22Rv1 (cell line): ENCODE data around the gene KREMEN2.

Source experiments
- H3K27ac ChIP-seq: fragments of 450-650 bp; 2 replicates; pipeline ENCODE4 v1.5.1; 2017
- ZFX ChIP-seq: fragments of 450-650 bp; IDR thresholded peaks from 2 replicates; pipeline ENCODE4 v1.6.1; 2017; ENCODE audit warnings: antibody characterized with exemption, borderline replicate concordance
- TF ChIP-seq, protein P1 (sequence below): fragments of 450-650 bp; IDR thresholded peaks from 2 replicates; pipeline ENCODE4 v1.5.1; 2017; ENCODE audit warnings: mild to moderate bottlenecking

KREMEN2 gene

DNA sequence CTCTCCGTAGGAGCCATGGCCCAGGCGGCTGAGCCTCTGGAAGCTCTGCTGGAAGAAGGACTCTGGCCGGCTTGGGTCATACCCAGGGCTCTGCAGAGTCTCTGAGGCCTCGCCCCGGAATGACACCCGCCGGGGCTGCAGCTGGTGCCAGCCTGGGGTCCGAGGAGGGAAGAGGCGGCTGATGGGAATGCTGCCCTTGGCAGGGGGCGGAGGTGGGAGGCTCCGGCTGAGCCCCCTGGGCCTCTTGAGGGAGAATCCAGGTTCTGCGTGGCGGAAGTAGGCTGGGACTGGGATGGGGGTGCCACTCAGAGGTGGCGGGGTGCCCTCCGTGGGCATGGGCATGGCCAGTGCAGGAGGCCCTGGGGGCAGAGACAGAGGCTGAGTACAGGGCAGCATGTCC is 12.6 kb downstream of the KREMEN2 start:
- peak overlapping the region; percentile 99 for H3K27ac ChIP-seq
- TF ChIP-seq, protein P1, sequence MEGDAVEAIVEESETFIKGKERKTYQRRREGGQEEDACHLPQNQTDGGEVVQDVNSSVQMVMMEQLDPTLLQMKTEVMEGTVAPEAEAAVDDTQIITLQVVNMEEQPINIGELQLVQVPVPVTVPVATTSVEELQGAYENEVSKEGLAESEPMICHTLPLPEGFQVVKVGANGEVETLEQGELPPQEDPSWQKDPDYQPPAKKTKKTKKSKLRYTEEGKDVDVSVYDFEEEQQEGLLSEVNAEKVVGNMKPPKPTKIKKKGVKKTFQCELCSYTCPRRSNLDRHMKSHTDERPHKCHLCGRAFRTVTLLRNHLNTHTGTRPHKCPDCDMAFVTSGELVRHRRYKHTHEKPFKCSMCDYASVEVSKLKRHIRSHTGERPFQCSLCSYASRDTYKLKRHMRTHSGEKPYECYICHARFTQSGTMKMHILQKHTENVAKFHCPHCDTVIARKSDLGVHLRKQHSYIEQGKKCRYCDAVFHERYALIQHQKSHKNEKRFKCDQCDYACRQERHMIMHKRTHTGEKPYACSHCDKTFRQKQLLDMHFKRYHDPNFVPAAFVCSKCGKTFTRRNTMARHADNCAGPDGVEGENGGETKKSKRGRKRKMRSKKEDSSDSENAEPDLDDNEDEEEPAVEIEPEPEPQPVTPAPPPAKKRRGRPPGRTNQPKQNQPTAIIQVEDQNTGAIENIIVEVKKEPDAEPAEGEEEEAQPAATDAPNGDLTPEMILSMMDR, result no peak
- TF ChIP-seq ZFX, result no peak

DNA sequence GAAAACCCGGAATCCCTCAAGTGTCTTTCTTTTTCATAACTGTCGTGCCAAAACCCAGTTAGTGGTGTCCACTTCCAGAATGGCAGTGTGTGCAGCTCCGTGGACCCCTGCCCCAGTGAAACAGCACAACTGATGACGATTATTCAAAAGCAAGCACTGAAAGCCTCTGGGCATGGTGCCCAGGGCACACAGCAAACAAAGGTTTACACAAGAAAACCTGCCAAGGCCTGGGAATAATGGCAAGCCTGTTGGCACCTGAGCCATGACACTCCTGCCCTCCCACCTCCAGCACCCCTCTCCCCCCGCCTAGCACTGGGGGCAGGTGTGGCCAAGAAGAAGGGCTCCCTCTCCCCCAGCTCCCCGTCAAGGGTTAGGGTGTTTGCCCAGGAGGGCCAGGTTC is 13.4 kb downstream of the KREMEN2 start:
- TF ChIP-seq, protein P1, result no peak
- no peak for TF ChIP-seq ZFX
- H3K27ac ChIP-seq, result peak overlapping the region; percentile 99

DNA sequence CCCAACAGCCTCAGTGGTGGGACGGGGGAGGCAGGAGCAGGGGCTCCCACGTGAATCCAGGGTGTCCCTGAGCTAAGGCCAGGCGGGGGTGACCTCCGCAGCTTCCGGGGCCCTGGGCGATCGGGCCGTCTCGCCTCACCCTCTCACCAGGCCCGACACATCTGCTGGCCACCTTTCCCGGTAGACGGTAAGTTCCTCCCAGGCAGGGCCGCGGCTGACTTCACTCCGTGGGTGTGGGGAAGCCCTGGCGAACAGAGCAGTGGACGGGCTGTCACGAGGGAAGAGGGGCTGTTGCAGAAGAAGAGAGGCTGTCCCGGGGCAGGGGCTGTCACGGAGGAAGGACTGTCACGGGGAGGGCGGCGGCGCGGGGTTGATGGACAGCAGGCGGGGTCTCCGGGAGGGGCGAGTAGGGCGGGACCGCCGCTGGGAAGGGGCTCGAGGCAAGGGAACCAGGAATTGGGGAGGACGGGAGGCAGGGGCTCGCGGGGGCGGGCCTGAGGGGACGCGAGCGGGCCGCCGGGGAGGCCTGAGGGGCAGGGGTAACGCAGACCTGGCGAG is 15.7 kb downstream of the KREMEN2 start:
- no peak for TF ChIP-seq ZFX
- TF ChIP-seq, protein P1, result no peak
- peak overlapping the region; percentile 99 for H3K27ac ChIP-seq

DNA sequence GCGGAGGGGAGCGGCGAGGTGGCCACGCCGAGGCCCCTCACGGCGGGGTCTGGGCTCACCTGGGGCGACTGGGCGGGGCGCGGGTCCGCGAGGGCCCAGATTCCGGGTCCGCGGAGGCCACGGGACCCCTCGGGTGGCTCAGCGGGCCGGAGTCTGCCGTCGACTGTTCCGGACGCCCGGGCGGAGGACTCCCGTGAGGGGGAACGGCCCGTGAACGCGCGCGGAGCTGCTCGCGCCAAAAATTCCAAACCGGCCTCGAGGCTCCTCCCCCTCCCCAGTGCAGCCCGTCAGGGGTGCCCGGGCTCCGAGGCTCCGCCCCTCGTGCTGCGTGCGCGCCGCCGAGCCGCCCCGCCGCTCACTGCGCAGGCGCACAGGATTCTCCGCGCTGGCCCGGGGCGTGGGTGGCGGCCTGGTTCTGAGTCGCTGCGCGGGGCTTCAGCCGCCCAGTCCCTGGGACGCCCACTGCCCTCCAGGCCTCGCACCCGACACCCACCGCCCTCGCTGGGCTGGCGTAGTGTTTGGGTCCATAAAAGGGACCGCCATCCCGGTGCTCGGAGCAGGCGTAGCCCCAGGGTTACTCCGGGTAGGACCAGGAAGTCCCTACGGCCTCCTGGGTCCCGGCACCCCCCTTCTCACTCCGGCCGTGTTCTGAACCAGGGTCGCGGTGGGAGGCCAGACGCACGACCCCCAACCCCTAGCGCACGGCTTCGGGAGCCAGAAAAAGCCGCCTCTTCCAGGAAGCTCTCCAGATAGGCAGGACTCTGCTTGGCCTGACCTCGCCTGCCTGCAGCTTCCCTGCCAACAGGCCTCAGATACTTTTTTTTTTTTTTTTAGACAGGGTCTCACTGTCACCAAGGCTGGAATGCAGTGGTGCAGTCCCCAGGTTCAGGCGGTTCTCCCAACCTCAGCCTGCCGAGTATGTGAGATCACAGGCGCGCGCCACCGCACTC is 16.4 kb downstream of the KREMEN2 start, which contains the start of gene PKMYT1:
Gene PKMYT1 (minus strand): TSS at position 220 of the 950 bp plus-strand sequence. CDS start 789 bp downstream, outside the sequence.
- H3K27ac ChIP-seq, result peak within 1 kb of the TSS; percentile 99
- TF ChIP-seq, protein P1, result no peak
- no peak for TF ChIP-seq ZFX

DNA sequence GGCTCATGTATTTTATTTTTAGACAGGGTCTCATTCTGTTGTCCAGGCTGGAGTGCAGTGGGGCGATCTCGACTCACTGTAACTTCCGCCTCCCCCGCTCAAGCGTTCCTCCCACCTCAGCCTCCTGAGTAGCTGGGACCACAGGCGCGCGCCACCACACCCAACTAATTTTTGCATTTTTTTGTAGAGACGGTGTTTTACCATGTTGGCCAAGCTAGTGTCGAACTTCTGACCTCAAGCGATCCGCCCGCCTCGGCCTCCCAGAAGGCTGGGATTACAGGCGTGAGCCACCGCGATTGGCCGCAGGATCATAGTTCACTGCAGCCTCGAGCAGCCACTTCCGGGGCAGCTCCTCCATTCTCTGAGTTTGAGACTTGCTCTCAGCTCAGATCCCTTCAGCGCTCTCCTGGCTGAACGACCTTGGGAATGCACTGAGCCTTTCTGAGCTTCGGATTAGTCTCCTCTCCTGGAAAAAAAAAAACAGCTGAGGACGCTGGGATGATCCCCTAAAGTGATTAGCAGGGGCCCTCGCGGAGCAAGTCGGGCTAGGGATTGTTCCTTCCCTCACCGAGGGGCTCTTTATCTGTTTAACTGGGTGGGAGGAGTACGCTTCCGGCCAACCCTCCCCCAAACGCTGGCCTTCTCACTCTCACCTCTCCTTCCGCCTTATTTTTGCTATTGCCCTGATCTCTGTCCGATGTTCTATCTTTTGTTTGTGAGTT is 17.3 kb downstream of the KREMEN2 start:
- TF ChIP-seq, protein P1, result no peak
- TF ChIP-seq ZFX, result no peak
- peak overlapping the region; percentile 99 for H3K27ac ChIP-seq

DNA sequence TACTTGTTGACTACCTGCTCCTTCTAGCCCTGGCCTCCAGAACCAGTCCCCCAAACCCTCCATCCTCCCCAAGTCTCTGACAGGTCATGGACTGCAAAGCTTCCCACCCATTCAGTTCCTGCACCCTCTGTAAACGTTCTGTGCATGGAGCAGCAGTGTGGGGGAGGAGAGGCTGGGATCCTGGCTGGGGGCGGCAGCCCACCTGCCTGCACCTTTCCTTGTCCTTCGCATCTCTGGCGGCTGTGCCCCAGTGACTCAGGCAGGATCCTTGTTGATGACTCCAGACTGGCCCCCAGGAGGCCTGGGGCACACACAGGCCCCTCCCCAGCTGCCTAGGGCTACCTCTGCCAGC is 17.8 kb downstream of the KREMEN2 start:
- TF ChIP-seq ZFX, result no peak
- TF ChIP-seq, protein P1, result no peak
- H3K27ac ChIP-seq, result peak overlapping the region; percentile 99; the same call in 1 of the 2 replicates

DNA sequence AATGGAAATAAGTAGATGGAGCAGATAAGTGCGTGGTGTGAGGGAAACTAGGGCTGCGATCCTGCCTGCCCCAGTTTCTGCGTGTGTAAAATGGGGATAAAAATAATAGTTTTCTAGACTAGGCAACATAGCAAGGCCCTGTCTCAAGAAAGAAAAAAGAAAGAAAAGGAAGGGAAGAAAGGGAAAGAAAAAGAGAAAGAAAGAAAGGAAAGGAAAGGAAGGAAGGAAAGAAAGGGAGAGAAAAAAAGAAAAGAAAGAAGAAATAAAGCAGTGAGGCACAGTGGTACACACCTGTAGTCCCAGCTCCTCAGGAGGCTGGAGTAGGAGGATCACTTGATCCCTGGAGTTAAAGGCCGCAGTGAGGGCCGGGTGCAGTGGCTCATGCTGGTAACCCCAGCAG is 18.3 kb downstream of the KREMEN2 start:
- peak overlapping the region; percentile 99; the same call in 1 of the 2 replicates for H3K27ac ChIP-seq
- TF ChIP-seq ZFX, result no peak
- TF ChIP-seq, protein P1, result no peak
